ENCODE measurements around the gene SENP5.

SENP5 gene

GRCh38 chr3:196932600-196932999, 64.9 kb downstream of the SENP5 start:
- Histone ChIP-seq H3K79me2 (ENCODE audit: low read length) (no peaks in the 10 kb centered on the region), H3K4me2 (ENCODE audit: low read depth, low read length) (no peak overlapping the region), H3K9ac (ENCODE audit: low read length) (no peak overlapping the region), H3K27ac (ENCODE audit: low read length) (no peak overlapping the region), H4K20me1 (ENCODE audit: insufficient read depth, low read length) (no peaks in the 10 kb centered on the region), H3K9me3 (replicated peaks; ENCODE audit: insufficient read depth, low read length) (no peaks in the 10 kb centered on the region), H3F3A (ENCODE audit: insufficient read depth, low read length) (peaks cover 9% of the 10 kb centered on the region; the same call in 1 of the 2 replicates), H2AFZ (ENCODE audit: low read length) (no peak overlapping the region), H3K36me3 (replicated peaks; ENCODE audit: insufficient read depth, low read length) (peaks cover 28% of the 10 kb centered on the region), H3K4me1 (ENCODE audit: low read length) (no peaks in the 10 kb centered on the region), H3K4me3 (ENCODE audit: low read length) (no peak overlapping the region), H3K27me3 (replicated peaks; ENCODE audit: insufficient read depth, low read length) (no peaks in the 10 kb centered on the region), H3K9me2 (replicated peaks; ENCODE audit: insufficient read depth, low read length) (no peaks in the 10 kb centered on the region)
- no peak for DNase-seq
- TF ChIP-seq EZH2 (optimal IDR thresholded peaks at IDR 0.05; ENCODE audit: low read depth, low read length) (no peak), CTCF (IDR thresholded peaks at IDR 0.05; ENCODE audit: low read length) (no peak), EZH2phosphoT487 (IDR thresholded peaks at IDR 0.05; ENCODE audit: low read length) (no peak)

GRCh38 chr3:196936288-196936687, 68.6 kb downstream of the SENP5 start:
- H3K4me1 ChIP-seq (ENCODE audit: low read length), result peaks cover 4% of the 10 kb centered on the region; the same call in 1 of the 2 replicates
- no peak for TF ChIP-seq CTCF (IDR thresholded peaks at IDR 0.05; ENCODE audit: low read length)
- TF ChIP-seq EZH2phosphoT487 (IDR thresholded peaks at IDR 0.05; ENCODE audit: low read length), result no peak
- TF ChIP-seq EZH2 (optimal IDR thresholded peaks at IDR 0.05; ENCODE audit: low read depth, low read length), result no peak
- no peak overlapping the region for H2AFZ ChIP-seq (ENCODE audit: low read length)
- H3K4me3 ChIP-seq (ENCODE audit: low read length), result no peak overlapping the region
- H3K27me3 ChIP-seq (replicated peaks; ENCODE audit: insufficient read depth, low read length), result no peaks in the 10 kb centered on the region
- H3K4me2 ChIP-seq (ENCODE audit: low read depth, low read length), result no peak overlapping the region
- peaks cover 35% of the 10 kb centered on the region for H3K36me3 ChIP-seq (replicated peaks; ENCODE audit: insufficient read depth, low read length)
- no peak overlapping the region for H3K9ac ChIP-seq (ENCODE audit: low read length)
- peaks cover 16% of the 10 kb centered on the region; the same call in 1 of the 2 replicates for H3F3A ChIP-seq (ENCODE audit: insufficient read depth, low read length)
- peaks cover 35% of the 10 kb centered on the region for H3K79me2 ChIP-seq (ENCODE audit: low read length)
- H3K27ac ChIP-seq (ENCODE audit: low read length), result no peak overlapping the region
- DNase-seq, result no peak
- no peaks in the 10 kb centered on the region for H3K9me3 ChIP-seq (replicated peaks; ENCODE audit: insufficient read depth, low read length)
- H4K20me1 ChIP-seq (ENCODE audit: insufficient read depth, low read length), result no peaks in the 10 kb centered on the region
- no peaks in the 10 kb centered on the region for H3K9me2 ChIP-seq (replicated peaks; ENCODE audit: insufficient read depth, low read length)

GRCh38 chr3:196938124-196938523, 70.4 kb downstream of the SENP5 start:
- H3K4me1 ChIP-seq (ENCODE audit: low read length), result peaks cover 4% of the 10 kb centered on the region; the same call in 1 of the 2 replicates
- peaks cover 51% of the 10 kb centered on the region for H3K79me2 ChIP-seq (ENCODE audit: low read length)
- H3K9me2 ChIP-seq (replicated peaks; ENCODE audit: insufficient read depth, low read length), result no peaks in the 10 kb centered on the region
- no peak overlapping the region for H3K4me2 ChIP-seq (ENCODE audit: low read depth, low read length)
- H2AFZ ChIP-seq (ENCODE audit: low read length), result no peak overlapping the region
- no peak overlapping the region for H3K4me3 ChIP-seq (ENCODE audit: low read length)
- H4K20me1 ChIP-seq (ENCODE audit: insufficient read depth, low read length), result no peaks in the 10 kb centered on the region
- H3K27me3 ChIP-seq (replicated peaks; ENCODE audit: insufficient read depth, low read length), result no peaks in the 10 kb centered on the region
- TF ChIP-seq EZH2phosphoT487 (IDR thresholded peaks at IDR 0.05; ENCODE audit: low read length), result no peak
- TF ChIP-seq CTCF (IDR thresholded peaks at IDR 0.05; ENCODE audit: low read length), result no peak
- DNase-seq, result no peak
- H3K36me3 ChIP-seq (replicated peaks; ENCODE audit: insufficient read depth, low read length), result peaks cover 28% of the 10 kb centered on the region
- no peak overlapping the region for H3K9ac ChIP-seq (ENCODE audit: low read length)
- no peak overlapping the region for H3K27ac ChIP-seq (ENCODE audit: low read length)
- no peaks in the 10 kb centered on the region for H3K9me3 ChIP-seq (replicated peaks; ENCODE audit: insufficient read depth, low read length)
- peaks cover 13% of the 10 kb centered on the region for H3F3A ChIP-seq (ENCODE audit: insufficient read depth, low read length)

Measured in MM.1S (cell line).